Psoas muscle (tissue), 8 donors: ENCODE results near the gene BHLHE41. TPM values are rescaled to one million over a fixed set of nuclear protein-coding genes. Genes with fewer than 3 reads are reported as not detected.

Experiments used
- ATAC-seq, 4 donors: fragments of 200-7000 bp; cut with Tn5 transposase; one replicate each; pipeline ENCODE4 v1.9.1; 2020; ENCODE audit warnings: moderate library complexity in 3 of 4, mild to moderate bottlenecking in 2 of 4
- DNase-seq, 2 donors: peaks; one replicate each; pipeline ENCODE4 v3.0.0-alpha.2; 2020
- H3K27ac ChIP-seq: fragments of 200-600 bp; one replicate; pipeline ENCODE4 v1.8.0; 2022
- H3K27me3 ChIP-seq, 3 donors: fragments of 200-600 bp in 1 of 3; one replicate each; pipeline versions ENCODE4 v1.6.1 to v1.8.0; 2013 to 2022; ENCODE audit warnings: low read length in 2 of 3, mild to moderate bottlenecking in 2 of 3, moderate library complexity in 1 of 3; ENCODE audit not compliant: insufficient read depth in 3 of 3
- H3K36me3 ChIP-seq, 2 donors: fragments of 200-600 bp in 1 of 2; one replicate each; pipeline versions ENCODE4 v1.6.1 to v1.8.0; 2013 to 2022; ENCODE audit warnings: low read depth in 1 of 2, mild to moderate bottlenecking in 1 of 2, moderate library complexity in 1 of 2; ENCODE audit not compliant: insufficient read depth in 1 of 2
- H3K4me1 ChIP-seq: fragments of 200-600 bp; one replicate; pipeline ENCODE4 v1.8.0; 2022
- H3K4me3 ChIP-seq: fragments of 200-600 bp; one replicate; pipeline ENCODE4 v1.8.0; 2022; ENCODE audit warnings: mild to moderate bottlenecking
- H3K9me3 ChIP-seq: fragments of 200-600 bp; one replicate; pipeline ENCODE4 v1.8.0; 2022
- WGBS, 3 donors: extraction: QIAGEN DNeasy Blood & Tissue Kit; methylation state at CpG; one replicate each; pipeline versions ENCODE4 v1.1.6 to v1.1.7; 2013; 5-methylcytosine and 5-hydroxymethylcytosine counted together
- intact Hi-C, 2 donors: fragments of 100-400 bp; cut with DNase I; formaldehyde crosslinking; loops; one replicate each; pipeline versions ENCODE4 v1.11.0 to v1.14.2; 2022
- polyA plus RNA-seq, 3 donors: library from polyadenylated mRNA; stranded (reverse); fragments of 200-250 nt; gene quantifications; one replicate each; pipeline ENCODE4 v1.2.3, GENCODE V29; 2013
- total RNA-seq, 4 donors: library from RNA; stranded (reverse); fragmentation: NEBNext Ultra II Directional in 2 of 4; extraction: Animal tissue kit (Norgen Biotek cat#: 25700) in 2 of 4; gene quantifications; one replicate each; pipeline versions ENCODE4 v1.2.1 to v1.2.4, GENCODE V29; 2021 to 2023
- TF ChIP-seq, protein P1 (sequence below): fragments of 200-600 bp; IDR thresholded peaks from one replicate; pipeline ENCODE4 v1.8.0; 2022; ENCODE audit warnings: antibody characterized with exemption
- donor health status: healthy with polysubstance abuse.
- donor health status: DM: no; HTN: no; CAD: no; lungs with moderate emphysema.
- donor health status: Bipolar disorder and iron deficiency.
- donor health status: healthy.
- donor health status: DM: yes; HTN: yes; CAD: no.
- donor health status: DM: no; HTN: no; CAD: no.
- donor health status: DM: no; HTN: no; CAD: no.
- donor health status: DM: yes; HTN: yes; CAD: no.

The BHLHE41 gene
- total and polyA plus RNA-seq, 7 donors, result 7.4 to 41.5 (median 11.1) TPM

DNA sequence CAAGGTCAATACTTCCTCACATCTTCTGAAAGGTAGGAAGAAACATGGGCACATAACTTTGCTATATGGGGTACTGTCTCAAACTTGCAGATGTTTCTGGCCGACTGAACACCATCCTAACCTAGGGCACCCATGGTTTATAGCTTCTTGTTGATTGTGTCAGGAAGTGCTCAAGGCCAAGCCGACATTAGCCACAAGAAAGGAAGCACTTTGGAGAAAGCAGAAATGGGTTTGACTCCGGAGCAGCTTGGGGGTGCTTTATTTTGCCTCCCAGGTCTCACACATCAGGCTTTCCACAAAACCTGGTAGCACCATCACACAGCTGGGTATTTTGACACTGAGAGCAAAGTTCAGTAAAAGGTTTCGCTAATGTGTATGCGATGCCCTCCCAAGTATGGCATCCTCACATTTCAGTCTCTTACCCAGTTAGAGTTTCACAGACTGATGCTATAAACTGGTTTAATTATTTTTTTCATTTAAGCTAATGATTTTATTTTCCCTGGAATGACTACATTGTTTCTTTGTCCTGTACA, 25.2 kb upstream of the BHLHE41 start:
- Histone ChIP-seq H3K4me1 (peaks cover 14% of the 10 kb centered on the region), H3K36me3 (no peaks in the 10 kb centered on the region), H3K4me3 (no peak overlapping the region), H3K9me3 (no peaks in the 10 kb centered on the region), H3K27ac (no peak overlapping the region), H3K27me3 (no peaks in the 10 kb centered on the region)
- 55 to 66% (median 62%) methylated on average over 5 of the region's 5 CpGs for WGBS, 3 donors
- TF ChIP-seq, protein P1, sequence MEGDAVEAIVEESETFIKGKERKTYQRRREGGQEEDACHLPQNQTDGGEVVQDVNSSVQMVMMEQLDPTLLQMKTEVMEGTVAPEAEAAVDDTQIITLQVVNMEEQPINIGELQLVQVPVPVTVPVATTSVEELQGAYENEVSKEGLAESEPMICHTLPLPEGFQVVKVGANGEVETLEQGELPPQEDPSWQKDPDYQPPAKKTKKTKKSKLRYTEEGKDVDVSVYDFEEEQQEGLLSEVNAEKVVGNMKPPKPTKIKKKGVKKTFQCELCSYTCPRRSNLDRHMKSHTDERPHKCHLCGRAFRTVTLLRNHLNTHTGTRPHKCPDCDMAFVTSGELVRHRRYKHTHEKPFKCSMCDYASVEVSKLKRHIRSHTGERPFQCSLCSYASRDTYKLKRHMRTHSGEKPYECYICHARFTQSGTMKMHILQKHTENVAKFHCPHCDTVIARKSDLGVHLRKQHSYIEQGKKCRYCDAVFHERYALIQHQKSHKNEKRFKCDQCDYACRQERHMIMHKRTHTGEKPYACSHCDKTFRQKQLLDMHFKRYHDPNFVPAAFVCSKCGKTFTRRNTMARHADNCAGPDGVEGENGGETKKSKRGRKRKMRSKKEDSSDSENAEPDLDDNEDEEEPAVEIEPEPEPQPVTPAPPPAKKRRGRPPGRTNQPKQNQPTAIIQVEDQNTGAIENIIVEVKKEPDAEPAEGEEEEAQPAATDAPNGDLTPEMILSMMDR, result no peak
- ATAC-seq (no peak), DNase-seq (no peak)
- intact Hi-C loops, result loop anchor here in 1 of 2 donors (5.0 kb wide), 1 partner anchor 42 kb away; no protein-coding TSS in a partner anchor

DNA sequence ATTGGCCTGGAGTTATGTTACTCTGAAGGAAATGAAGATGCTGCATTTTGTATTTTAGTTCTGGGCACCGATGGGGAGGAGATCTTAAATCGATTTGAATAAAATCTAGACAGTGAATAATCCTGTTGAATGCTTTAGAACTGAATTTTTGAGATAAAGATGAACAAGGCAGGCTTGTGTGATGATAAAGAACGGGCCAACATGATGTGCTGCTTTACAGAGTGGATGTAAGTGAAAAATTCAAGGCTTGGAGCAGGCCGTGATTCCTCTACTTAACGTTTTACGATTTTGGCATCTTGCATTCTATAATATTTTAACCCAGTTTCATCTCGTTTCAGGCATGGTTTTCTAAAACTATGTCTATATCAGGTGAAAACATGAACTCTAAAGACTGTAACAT, 23.5 kb upstream of the BHLHE41 start:
- no peak for ATAC-seq
- 79 to 91% (median 88%) methylated on average over 7 of the region's 7 CpGs for WGBS, 3 donors

DNA sequence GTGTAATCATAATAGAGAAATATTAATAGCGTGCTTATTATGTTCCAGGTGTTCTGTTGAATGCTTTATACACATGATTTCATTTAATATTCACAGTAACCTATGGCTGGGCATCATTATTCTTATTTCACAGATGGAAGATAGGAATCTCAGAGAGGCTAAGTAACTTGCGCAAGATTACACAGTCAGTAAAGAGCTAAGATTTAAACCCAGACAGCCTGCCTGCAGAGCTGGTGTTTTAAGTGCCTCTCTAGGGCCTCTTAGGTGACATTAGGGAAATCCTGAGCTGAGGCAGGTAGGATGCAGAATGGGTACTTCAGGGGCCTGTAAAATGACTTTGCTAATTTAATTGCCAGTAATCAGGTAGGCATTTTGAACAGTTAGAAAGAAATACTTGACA, 18.5 kb upstream of the BHLHE41 start:
- no peak for DNase-seq
- no peak for ATAC-seq
- Histone ChIP-seq H3K9me3 (no peaks in the 10 kb centered on the region), H3K4me1 (no peaks in the 10 kb centered on the region), H3K27me3 (no peaks in the 10 kb centered on the region), H3K27ac (no peak overlapping the region), H3K4me3 (no peak overlapping the region), H3K36me3 (no peaks in the 10 kb centered on the region)
- intact Hi-C loops, result no loop called here
- 48 to 49% (median 49%) methylated on average over 2 of the region's 2 CpGs for WGBS, 3 donors
- TF ChIP-seq, protein P1, result no peak

More for the DNA sequence above, 23.5 kb upstream of the BHLHE41 start:
- Histone ChIP-seq H3K4me3 (no peak overlapping the region), H3K36me3 (no peaks in the 10 kb centered on the region), H3K4me1 (peaks cover 5% of the 10 kb centered on the region), H3K27ac (no peak overlapping the region), H3K27me3 (no peaks in the 10 kb centered on the region), H3K9me3 (no peaks in the 10 kb centered on the region)
- TF ChIP-seq, protein P1, result no peak
- no peak for DNase-seq
- intact Hi-C loops, result no loop called here

DNA sequence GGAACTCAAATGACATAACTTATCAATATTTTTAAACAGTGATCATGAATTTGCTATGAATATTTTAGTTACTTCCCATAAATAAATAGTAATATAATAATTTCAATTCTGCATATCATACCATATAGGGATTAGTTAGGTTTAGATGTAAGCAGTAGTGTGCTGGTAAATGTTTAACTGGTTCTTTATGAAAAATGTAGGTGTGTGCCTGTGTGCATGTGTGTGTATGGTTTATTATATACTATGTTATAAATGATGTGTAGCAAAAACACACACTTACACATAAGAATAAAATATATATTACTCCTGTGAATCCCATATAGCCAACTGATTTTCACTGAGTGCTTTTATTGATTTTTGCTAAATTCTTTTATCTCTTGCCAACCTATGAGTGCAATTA, 14.0 kb upstream of the BHLHE41 start:
- TF ChIP-seq, protein P1, result no peak
- intact Hi-C loops, result no loop called here
- Histone ChIP-seq H3K4me3 (no peak overlapping the region), H3K27me3 (no peaks in the 10 kb centered on the region), H3K27ac (no peak overlapping the region), H3K9me3 (no peaks in the 10 kb centered on the region), H3K4me1 (no peaks in the 10 kb centered on the region), H3K36me3 (no peaks in the 10 kb centered on the region)
- ATAC-seq (no peak), DNase-seq (no peak)

DNA sequence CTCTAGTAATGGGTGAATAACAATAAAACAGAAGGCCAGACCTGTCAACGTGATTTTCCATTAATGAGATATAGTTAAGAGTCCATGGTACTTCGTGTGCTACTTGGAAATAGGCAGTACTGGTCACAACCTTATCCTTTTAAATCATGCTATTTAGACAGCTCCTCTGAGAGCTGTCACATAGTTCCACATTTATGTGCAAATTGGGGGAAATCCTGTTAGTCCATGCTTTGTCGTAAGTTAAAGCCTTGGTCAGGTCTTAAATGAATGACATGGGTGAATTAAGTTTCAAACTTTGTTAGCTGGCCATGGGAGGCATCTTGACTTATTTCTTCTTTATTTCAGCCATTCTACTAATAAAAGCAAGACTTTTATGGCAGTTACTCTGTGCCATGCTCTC, 11.9 kb upstream of the BHLHE41 start:
- Histone ChIP-seq H3K4me1 (no peaks in the 10 kb centered on the region), H3K9me3 (no peaks in the 10 kb centered on the region), H3K27me3 (no peaks in the 10 kb centered on the region), H3K27ac (no peak overlapping the region), H3K4me3 (no peak overlapping the region), H3K36me3 (no peaks in the 10 kb centered on the region)
- 79 to 83% (median 81%) methylated on average over 3 of the region's 3 CpGs for WGBS, 3 donors
- intact Hi-C loops, result no loop called here
- TF ChIP-seq, protein P1, result no peak
- ATAC-seq (no peak), DNase-seq (no peak)
